HL-60/S4 (cell line): ENCODE measurements around the gene KCND2.
"Not testable (repeated sequence)": the region's sequence is repeated elsewhere in the genome, so short reads cannot be mapped to it uniquely, and the experiment has no call there.

Source experiments
- in situ Hi-C: fragments of 300-500 bp; cut with MboI; formaldehyde crosslinking; loops from 2 replicates; pipeline ENCODE4 v1.14.3; 2022; ENCODE audit warnings: low sequenced_read_pairs

The KCND2 gene

GRCh38 chr7:120272701-120273475 is at the start of gene KCND2:
Gene KCND2, plus strand, starts transcription at chr7:120273175.
- in situ Hi-C loops: no loop called here

- in situ Hi-C loops: no loop called here
Measured at GRCh38 chr7:120226188-120226587, 46.8 kb upstream of the KCND2 start.

- in situ Hi-C loops: no loop called here
Measured at GRCh38 chr7:120227255-120227654, 45.7 kb upstream of the KCND2 start.

- in situ Hi-C loops: no loop called here
Measured at GRCh38 chr7:120229084-120229483, 43.9 kb upstream of the KCND2 start.

- in situ Hi-C loops: no loop called here
Measured at GRCh38 chr7:120233338-120233737, 39.6 kb upstream of the KCND2 start.

- in situ Hi-C loops: not testable (repeated sequence)
Measured at GRCh38 chr7:120240350-120240749, 32.6 kb upstream of the KCND2 start.

- in situ Hi-C loops: no loop called here
Measured at GRCh38 chr7:120241973-120242372, 31.0 kb upstream of the KCND2 start.

GRCh38 chr7:120254845-120255244 is 18.1 kb upstream of the KCND2 start:
- in situ Hi-C loops: no loop called here

- in situ Hi-C loops: no loop called here
Measured at GRCh38 chr7:120256344-120257070, 16.5 kb upstream of the KCND2 start.

GRCh38 chr7:120259386-120259785 is 13.6 kb upstream of the KCND2 start:
- in situ Hi-C loops: no loop called here

GRCh38 chr7:120260111-120260510 is 12.9 kb upstream of the KCND2 start:
- in situ Hi-C loops: no loop called here

GRCh38 chr7:120272261-120272660 is 714 bp upstream of the KCND2 start:
- in situ Hi-C loops: no loop called here

GRCh38 chr7:120273476-120273975 is 551 bp downstream of the KCND2 start:
- in situ Hi-C loops: no loop called here

GRCh38 chr7:120274482-120274881 is 1.5 kb downstream of the KCND2 start:
- in situ Hi-C loops: no loop called here

- in situ Hi-C loops: no loop called here
Measured at GRCh38 chr7:120274899-120275298, 1.9 kb downstream of the KCND2 start.

GRCh38 chr7:120276720-120277119 is 3.7 kb downstream of the KCND2 start:
- in situ Hi-C loops: no loop called here

GRCh38 chr7:120278773-120279172 is 5.8 kb downstream of the KCND2 start:
- in situ Hi-C loops: no loop called here

GRCh38 chr7:120280743-120281142 is 7.8 kb downstream of the KCND2 start:
- in situ Hi-C loops: no loop called here

GRCh38 chr7:120293027-120293426 is 20.1 kb downstream of the KCND2 start:
- in situ Hi-C loops: no loop called here

- in situ Hi-C loops: no loop called here
Measured at GRCh38 chr7:120302190-120302589, 29.2 kb downstream of the KCND2 start.

- in situ Hi-C loops: no loop called here
Measured at GRCh38 chr7:120303105-120303504, 30.1 kb downstream of the KCND2 start.

GRCh38 chr7:120304674-120305073 is 31.7 kb downstream of the KCND2 start:
- in situ Hi-C loops: no loop called here
